Endometrial microvascular endothelial cells (primary cell): Measurements from ENCODE around the gene GABBR2. TPM values are rescaled to one million over a fixed set of nuclear protein-coding genes. Genes with fewer than 3 reads are reported as not detected.

Experiments used
- in situ Hi-C: cut with HindIII; loops from 2 replicates; pipeline ENCODE4 v1.10.0; 2017; ENCODE audit warnings: low sequenced_read_pairs, low pct_unique_long_range_greater_than_20kb; ENCODE audit errors: inconsistent ontology term
- total RNA-seq: library from RNA; depleted of rRNA; stranded (reverse); fragments of >200 nt; gene quantifications from one replicate; pipeline ENCODE4 v1.2.3, GENCODE V29; 2015; ENCODE audit errors: inconsistent ontology term

The GABBR2 gene
- total RNA-seq, 1 donor from 2014 or later: 17.3 TPM

DNA sequence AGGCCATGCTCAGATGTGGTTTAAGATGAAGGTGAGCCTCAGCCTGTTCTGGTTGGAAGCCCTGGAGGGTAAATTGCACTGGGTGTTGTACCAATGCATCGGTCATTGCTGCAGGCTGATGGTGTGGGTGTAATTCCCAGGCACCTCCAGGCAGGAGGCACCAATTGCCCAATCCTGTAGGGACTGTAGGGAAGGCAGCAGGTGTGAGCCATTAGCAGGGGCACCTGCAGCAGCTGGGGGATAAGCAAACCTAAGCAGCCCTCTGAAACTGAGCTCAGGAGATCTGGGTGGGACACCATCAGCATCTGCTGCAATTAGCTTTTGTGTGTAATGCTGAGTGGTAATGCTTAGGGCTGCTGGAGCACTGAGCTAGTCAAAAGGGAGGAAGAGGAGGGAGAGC is 263.2 kb downstream of the GABBR2 start:
- in situ Hi-C loops: no loop called here

DNA sequence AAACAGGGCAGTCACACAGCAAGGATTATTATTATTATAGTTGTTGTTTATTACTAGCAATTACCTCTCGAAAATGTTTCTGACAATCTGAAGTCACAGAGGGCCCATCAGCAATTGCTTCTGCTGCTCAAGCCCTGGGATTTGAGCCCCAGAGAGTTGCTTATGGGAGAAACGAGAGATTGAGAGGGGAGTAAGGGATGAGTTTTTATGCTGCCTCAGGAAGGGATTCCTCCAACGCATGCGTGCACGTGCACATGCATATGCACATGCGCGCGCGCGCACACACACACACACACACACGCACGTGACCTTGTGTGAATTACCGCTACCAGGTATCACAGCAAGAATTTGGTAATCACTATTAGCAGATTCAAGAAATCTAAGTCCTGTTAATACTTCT is 264.1 kb downstream of the GABBR2 start:
- in situ Hi-C loops: no loop called here

- in situ Hi-C loops: no loop called here
These were observed 266.2 kb downstream of the GABBR2 start for GRCh38 chr9:98442541-98442940.

DNA sequence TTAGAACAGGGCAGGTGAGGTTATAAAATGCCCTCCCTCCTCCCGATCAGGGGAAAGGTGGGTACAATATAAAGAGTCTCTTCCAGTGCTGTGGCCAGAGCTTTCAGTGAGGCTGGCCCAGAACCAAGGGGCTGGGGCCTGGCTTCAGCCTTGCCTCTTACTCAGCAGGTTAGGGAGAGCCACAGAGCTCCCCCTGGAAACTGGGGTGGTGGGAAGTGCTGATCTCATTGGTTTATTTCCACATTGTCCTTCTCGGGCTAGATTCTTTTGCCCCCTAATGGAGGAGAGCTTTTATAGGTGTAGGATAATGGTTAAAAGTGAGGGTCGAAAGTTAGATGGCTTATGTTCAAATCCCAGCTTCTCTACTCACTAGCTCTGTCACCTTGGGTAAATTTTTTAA is 266.6 kb downstream of the GABBR2 start:
- in situ Hi-C loops: no loop called here

DNA sequence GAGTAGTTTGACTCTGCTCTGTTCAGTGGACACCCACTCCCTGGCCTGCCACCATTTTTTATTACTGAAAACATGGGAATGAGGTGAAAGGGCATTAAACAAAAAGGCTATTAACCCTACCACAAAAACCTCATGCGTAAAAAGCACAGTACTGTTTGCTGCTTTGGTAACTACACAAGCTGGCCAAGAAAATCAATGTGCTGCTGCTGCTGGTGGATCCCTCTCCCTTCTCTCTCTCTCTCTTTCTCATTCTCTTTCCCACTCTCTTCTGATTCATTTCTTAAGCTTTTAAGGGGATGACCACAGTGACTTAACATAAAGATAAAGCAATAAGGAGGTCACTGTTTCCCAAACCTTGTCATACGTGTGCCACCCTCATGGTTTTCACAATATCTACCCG is 270.1 kb downstream of the GABBR2 start:
- in situ Hi-C loops: no loop called here

GRCh38 chr9:98437458-98438034 is 271.2 kb downstream of the GABBR2 start:
- in situ Hi-C loops: no loop called here

GRCh38 chr9:98432960-98433359 is 275.8 kb downstream of the GABBR2 start:
- in situ Hi-C loops: no loop called here

- in situ Hi-C loops: no loop called here
These were observed 276.6 kb downstream of the GABBR2 start for GRCh38 chr9:98432134-98432533.

DNA sequence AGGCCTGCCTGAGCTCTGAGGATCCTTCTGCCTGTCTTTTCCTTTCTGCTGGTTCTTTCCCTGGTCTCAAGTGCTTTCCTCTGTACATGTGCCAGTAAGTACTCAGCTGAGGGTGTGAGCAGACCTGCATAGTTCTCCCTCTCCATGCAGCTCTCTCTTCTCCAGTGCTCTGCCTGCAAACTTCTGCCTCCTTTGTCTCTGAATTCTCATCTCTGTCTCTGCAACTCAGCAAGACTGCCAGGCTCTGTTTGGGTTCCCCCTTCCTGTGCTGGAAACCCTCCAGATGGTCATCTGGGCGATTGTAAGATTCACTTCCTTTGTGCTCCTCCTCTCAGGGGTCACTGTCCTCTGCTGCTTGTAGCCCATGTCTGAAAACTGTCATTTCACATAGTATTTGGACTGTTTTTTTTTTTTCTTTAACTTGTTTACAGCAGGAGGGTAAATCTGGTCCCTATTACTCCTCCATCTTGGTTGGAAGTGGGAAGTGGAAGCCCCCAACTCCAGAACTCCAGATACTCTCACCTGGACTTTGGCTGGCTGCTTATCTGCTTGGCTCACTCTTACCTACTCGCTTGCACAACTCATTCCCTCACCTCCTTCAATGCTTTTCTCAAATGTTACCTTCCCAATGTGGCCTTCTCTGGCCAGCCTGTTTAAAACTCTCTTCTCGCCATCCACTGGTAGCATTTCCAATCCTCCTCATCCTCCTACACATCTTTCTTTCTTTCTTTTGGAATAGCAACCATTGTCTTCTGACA is 278.0 kb downstream of the GABBR2 start:
- in situ Hi-C loops: no loop called here

DNA sequence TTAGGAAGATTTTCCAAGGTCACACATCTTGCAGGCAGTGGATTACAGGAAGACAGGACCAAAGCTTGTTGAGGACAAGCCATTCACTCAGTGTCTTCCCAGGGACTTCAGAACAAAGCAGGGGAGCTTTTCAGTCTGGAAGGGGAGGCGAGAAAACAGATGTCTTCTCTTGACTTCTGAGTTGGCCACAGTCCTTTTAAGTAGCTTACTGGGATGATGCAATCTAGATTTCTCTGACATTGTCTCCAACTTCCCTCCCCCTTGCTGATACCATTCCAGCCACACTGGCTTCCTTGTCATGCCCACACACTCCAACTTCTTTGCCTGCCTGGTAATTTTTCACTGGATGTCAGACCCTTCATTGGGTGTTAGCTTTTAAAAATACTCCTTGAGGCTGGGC is 279.1 kb downstream of the GABBR2 start:
- in situ Hi-C loops: no loop called here

DNA sequence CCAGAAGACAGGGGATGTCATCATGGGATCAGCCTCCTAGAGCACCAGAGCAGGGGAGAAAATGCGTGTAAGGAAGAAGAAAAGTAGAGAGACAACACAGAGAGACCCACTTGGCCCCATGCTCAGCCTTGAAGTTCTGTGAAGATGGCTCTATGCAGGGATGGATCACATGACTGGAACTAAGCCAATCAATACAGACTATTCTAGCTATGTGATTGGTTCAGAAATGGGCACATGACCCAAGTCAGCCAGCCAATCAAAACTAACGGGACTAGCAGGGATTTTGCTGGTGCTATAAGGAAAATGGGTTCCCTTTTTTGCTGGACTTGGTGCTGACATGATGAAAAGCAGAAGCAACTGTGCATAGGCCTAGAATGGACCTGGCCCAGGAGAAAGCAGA is 280.3 kb downstream of the GABBR2 start:
- in situ Hi-C loops: no loop called here

GRCh38 chr9:98427491-98427890 is 281.2 kb downstream of the GABBR2 start:
- in situ Hi-C loops: no loop called here

DNA sequence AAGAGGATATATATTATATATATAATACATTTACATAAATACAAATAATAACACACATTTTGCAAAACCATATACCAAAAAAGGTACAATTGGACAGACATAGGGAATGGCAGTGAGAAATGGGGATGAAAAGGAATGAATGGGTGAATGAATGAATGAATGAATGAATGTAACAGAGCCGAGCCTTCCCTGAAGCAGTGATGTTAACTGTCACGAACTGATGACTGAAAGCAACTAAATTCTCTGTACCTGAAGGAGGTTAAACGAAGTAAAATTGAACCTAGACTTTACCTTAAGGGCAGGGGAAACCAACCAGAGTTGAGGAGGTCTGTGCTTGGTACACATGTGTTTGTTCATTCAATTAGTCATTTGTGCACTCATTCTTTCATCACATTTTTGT is 283.7 kb downstream of the GABBR2 start:
- in situ Hi-C loops: no loop called here

DNA sequence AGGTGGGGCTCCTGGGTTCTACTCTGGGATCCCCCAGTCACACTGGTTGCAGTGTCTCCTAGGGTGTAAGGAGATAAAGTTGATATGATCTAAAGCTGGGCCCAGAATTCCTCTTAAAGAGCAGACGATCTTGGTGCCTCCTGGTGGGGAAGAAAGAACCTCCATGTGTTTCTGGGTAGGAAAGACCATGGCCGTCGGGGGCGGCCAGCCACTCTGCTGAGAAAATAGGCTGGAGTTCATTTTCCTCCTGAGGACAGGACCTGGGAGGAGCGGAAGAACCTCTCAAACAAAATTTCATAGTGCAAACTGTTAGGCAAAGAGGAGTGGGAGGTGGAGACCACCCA is 289.5 kb downstream of the GABBR2 start:
- in situ Hi-C loops: no loop called here

DNA sequence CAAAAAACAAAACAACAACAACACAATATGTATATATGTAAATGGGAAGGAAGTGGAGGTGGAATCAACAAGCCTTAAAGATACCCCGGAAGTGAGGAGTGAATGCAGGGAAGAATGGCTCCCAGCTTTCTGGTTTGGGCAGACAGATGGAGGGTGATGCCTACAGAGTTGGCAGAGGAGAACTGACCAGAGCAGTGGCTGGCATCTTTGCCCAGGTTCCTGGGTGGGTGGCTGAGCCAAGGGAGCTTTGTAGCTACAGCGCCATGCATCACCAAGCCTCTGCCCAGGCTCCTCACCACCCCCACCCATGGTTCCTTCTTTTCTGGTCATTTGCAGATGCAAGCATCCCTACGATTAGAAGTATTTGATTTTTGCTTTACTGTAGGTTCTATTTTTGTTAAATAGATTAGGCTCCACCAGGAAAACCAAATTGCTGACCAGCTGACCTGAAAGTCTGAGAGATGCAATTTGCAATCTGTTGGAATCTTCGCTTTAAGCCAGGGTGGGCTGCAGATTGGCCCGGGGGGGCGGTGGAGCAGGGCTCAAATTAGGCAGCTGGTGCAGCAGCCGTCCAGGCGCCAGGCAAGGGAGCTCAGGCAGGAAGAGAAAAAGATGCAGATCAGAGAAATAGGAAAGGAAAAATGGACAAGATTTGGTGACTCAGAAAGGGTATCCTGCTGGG is 290.0 kb downstream of the GABBR2 start:
- in situ Hi-C loops: no loop called here

DNA sequence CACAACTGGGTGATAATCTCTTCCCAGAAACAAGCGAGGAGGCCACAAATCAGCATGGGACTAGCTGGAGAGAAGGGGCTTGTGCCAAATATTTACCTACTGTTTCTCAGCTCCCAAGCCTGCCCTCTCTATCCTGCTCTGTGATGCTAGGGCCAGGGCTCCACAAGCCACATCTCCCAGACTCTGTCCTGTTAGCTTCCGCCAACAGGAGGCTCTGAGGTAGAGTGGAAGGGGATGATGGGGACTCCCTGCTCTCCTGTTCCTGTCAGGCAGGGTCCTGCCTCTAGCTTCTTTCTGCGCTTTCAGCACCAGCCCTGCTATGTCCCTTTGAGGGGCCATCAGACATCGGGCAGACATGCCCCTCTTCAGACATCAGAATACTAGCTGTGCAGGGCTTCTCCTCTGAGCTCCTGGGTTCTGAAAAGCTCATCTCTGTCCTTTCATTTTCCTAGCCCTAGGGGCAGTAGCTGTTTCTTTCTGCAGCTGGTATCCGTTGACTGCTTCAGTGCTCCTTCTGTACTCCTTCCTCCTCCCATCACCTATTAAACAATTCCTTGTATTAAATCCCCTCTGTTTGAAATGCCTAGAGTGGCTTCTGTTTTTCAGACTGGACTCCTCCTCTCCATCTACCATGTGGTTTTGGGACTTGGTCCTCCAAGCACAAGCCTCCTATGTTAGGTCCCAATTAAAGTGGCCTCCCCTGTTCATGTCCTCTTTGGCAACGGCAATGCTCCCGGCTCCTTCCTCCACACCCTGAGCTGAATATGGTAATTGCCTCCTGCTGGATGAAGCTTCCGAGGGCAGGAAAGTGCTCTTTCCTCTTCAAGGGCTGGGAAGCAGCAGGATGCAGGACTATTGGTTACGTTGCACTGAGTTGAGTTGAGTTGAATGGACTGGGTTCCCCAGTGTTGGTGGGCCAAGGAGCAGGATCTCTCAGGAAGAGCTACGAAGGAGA is 292.2 kb downstream of the GABBR2 start:
- in situ Hi-C loops: no loop called here

DNA sequence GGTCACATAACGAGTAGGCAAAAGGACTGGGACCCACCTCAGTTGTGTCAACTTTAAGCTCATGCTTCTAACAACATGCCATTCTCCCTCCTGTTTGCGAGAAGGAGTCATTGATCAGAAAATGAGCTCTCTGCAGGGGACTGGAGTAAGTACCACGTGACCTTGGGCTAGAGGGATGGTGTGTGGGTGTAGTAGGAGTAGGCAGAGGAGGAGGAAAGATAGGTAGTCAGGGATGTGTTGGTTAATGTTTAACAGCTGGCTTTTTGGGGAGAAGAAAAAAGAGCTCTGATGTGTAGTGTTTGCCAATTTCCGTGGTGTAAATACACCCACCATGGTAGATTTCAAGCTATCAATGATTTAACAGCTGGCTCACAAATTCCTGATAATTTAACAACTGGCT is 293.0 kb downstream of the GABBR2 start:
- in situ Hi-C loops: no loop called here

DNA sequence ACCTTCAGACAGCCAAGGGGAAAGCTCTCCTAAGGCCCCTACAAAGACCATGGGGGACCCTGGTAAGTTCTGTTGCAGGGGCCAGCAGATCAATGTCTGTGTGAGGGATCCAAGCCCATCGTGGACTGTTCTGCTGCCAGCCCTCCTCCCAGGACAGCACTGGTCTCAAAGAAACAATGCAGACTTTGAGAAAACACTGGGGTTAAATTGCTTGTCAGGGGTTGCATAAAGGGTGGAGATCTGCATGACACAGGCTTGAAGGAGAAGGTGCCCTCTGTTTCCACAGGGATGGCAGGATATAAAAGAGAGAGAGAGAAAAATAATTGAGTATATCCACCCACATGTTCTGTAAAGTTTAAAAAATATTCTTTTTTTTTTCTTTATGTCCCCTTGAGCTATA is 295.7 kb downstream of the GABBR2 start:
- in situ Hi-C loops: no loop called here

- in situ Hi-C loops: no loop called here
These were observed 296.5 kb downstream of the GABBR2 start for GRCh38 chr9:98412101-98412842.
